ENCODE results near the gene PLD4.

DNA sequence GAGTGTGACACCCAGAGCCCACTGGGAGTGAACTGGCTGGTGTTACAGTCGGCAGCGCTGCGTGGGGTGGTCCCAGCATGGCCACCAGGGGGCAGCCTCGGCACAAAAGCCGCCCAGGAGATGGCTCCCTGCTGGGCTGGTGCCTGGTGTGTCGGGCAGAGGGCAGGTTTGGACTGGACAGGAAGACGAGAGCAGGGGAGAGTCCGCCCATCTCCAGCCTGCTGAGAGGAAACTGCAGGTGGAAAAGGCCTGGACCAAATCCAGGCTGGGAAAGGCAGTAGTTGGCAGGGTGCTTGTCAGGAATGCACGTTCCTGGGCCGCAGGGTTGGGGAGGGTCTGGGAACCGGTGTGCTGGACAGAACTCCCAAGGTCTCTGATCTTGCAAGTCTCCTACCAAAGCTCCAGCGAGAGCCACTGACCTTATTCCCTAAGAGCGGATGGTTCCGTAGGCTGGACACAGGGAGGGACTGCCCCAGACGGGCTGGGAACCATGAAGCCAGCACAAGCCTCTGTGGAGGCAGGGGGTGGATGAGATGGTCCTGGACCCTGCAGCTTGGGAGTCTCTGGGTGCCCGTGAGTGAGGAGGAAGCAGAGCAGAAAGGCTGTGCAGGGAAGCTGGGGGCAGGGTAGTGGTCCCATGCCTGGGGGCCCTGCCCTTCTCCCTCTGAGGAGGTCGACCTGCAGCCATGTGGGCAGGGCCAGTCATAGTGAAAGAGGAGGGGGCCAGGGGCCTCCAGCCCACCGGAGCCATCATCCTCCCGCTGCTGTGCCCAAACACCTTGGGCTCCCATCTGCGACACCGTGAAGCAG is 51.7 kb downstream of the PLD4 start:
- TF ChIP-seq, protein P1, sequence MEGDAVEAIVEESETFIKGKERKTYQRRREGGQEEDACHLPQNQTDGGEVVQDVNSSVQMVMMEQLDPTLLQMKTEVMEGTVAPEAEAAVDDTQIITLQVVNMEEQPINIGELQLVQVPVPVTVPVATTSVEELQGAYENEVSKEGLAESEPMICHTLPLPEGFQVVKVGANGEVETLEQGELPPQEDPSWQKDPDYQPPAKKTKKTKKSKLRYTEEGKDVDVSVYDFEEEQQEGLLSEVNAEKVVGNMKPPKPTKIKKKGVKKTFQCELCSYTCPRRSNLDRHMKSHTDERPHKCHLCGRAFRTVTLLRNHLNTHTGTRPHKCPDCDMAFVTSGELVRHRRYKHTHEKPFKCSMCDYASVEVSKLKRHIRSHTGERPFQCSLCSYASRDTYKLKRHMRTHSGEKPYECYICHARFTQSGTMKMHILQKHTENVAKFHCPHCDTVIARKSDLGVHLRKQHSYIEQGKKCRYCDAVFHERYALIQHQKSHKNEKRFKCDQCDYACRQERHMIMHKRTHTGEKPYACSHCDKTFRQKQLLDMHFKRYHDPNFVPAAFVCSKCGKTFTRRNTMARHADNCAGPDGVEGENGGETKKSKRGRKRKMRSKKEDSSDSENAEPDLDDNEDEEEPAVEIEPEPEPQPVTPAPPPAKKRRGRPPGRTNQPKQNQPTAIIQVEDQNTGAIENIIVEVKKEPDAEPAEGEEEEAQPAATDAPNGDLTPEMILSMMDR (IDR thresholded peaks at IDR 0.05) = peak; percentile 94 to 98 (median 98)
- TF ChIP-seq POLR2A (IDR thresholded peaks at IDR 0.05) = peak; percentile 17
